Left ventricle myocardium inferior (tissue), 1 donor: ENCODE results near the gene CPSF3. TPM values are rescaled to one million over a fixed set of nuclear protein-coding genes. Genes with fewer than 3 reads are reported as not detected.

Experiments
- DNase-seq: peaks from one replicate; pipeline ENCODE4 v3.0.0-alpha.2; 2020
- H3K27ac ChIP-seq: fragments of 200-600 bp; replicated peaks from 2 replicates; pipeline ENCODE4 v1.8.0; 2021
- H3K27me3 ChIP-seq: fragments of 200-600 bp; 2 replicates; pipeline ENCODE4 v1.8.0; 2021; ENCODE audit warnings: low read depth
- H3K36me3 ChIP-seq: fragments of 200-600 bp; 2 replicates; pipeline ENCODE4 v1.8.0; 2021
- H3K4me1 ChIP-seq: fragments of 200-600 bp; 2 replicates; pipeline ENCODE4 v1.8.0; 2021
- H3K4me3 ChIP-seq: fragments of 200-600 bp; 2 replicates; pipeline ENCODE4 v1.8.0; 2021; ENCODE audit warnings: mild to moderate bottlenecking, moderate library complexity
- H3K9me3 ChIP-seq: fragments of 200-600 bp; replicated peaks from 2 replicates; pipeline ENCODE4 v1.8.0; 2021
- CTCF ChIP-seq: fragments of 200-600 bp; IDR thresholded peaks from 2 replicates; pipeline ENCODE4 v1.8.0; 2021; ENCODE audit warnings: antibody characterized with exemption, mild to moderate bottlenecking, borderline replicate concordance
- intact Hi-C: fragments of 100-400 bp; cut with micrococcal nuclease; formaldehyde crosslinking; loops from one replicate; pipeline ENCODE4 v1.11.0; 2022
- long read RNA-seq: library from polyadenylated mRNA; unstranded; transcript quantifications from one replicate; pipeline ENCODE4 v2.0.0, GENCODE V29; 2021
- total RNA-seq: library from RNA; stranded (reverse); fragmentation: NEBNext Ultra II Directional; extraction: Animal tissue kit (Norgen Biotek cat#: 25700); gene quantifications from one replicate; pipeline ENCODE4 v1.2.1, GENCODE V29; 2021
- donor health status: DM: no; HTN: yes; CAD: no; lungs with severe emphysema.

CPSF3 gene
- total RNA-seq = 15.6 TPM
- long read RNA-seq, transcript CPSF3-201 (18 exons, 2,345 nt) = major isoform, 41 of 44 reads
- long read RNA-seq, partial matches to known transcripts = 1 of 44 reads
- long read RNA-seq, other reads (novel, unspliced or antisense) = 2 of 44 reads

DNA sequence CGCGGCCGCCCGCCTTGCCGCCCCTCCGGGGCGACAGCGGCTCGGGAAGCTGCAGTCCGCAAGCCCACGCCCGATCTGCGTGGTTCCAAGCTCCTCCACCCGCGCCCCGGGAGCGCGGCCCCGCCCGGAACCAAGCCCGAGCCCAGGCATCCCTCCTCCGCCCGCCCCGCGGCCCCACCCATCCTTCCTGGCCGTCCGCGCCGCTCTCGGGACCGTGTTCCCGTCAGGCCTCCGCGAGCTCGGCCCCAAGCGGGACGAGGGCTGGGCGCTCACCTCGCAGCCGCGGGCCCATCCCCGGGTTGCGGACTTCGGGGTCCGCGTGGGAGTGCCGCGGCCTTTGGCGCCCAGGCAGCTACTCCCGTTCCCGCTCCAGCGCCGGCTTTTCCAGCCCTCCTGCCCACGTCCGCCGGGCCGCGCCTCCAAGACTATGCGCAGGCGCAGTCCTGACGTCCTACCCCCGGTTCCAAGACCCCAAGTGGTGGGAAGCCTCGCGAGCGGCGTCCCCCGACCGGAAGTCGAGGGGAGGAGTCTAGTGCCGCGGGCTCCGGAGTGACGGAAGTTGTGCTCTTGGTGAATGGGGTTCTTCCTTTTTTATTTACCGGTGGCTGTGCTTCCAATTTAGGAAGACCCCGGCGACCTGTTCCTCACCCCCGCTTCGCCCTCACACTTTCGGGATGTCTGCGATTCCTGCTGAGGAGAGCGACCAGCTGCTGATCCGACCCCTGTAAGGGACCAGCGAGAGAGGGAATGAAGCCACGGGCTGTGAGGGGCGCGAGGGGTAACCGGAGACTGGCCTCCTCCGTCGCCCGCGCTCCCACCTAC lies at the start of gene CPSF3, which contains the start of gene ITGB1BP1:
Gene CPSF3 (plus strand): TSS at position 555 of the 822 bp plus-strand sequence. CDS start 120 bp downstream, at position 675.
Gene ITGB1BP1 (minus strand): TSS at position 429 of the 822 bp plus-strand sequence. CDS start 4,831 bp downstream, outside the sequence.
- Histone ChIP-seq H3K36me3 (peaks cover 3% of the 10 kb centered on the region), H3K4me3 (peak within 1 kb of the TSS; percentile 98), H3K4me1 (peaks cover 58% of the 10 kb centered on the region), H3K27me3 (no peaks in the 10 kb centered on the region), H3K27ac (peak within 1 kb of the TSS; percentile 97), H3K9me3 (no peaks in the 10 kb centered on the region)
- TF ChIP-seq CTCF = peak; percentile 37
- intact Hi-C loops = no loop called here
- DNase-seq = peak; percentile 98

- H3K27ac ChIP-seq = no peak overlapping the region
- no peaks in the 10 kb centered on the region for H3K9me3 ChIP-seq
- no peak for DNase-seq
- H3K4me3 ChIP-seq = no peak overlapping the region
- intact Hi-C loops = no loop called here
- H3K27me3 ChIP-seq = no peaks in the 10 kb centered on the region
- peaks cover 27% of the 10 kb centered on the region for H3K4me1 ChIP-seq
- no peak for TF ChIP-seq CTCF
- H3K36me3 ChIP-seq = peaks cover 48% of the 10 kb centered on the region
Observed at GRCh38 chr2:9374071-9374730, 49.3 kb upstream of the CPSF3 start.

GRCh38 chr2:9375857-9376428 lies 47.5 kb upstream of the CPSF3 start:
- H3K4me1 ChIP-seq = peaks cover 40% of the 10 kb centered on the region
- H3K36me3 ChIP-seq = peaks cover 40% of the 10 kb centered on the region
- TF ChIP-seq CTCF = no peak
- peak overlapping the region; percentile 84 for H3K27ac ChIP-seq
- no peak overlapping the region for H3K4me3 ChIP-seq
- H3K27me3 ChIP-seq = no peaks in the 10 kb centered on the region
- intact Hi-C loops = no loop called here
- H3K9me3 ChIP-seq = no peaks in the 10 kb centered on the region
- no peak for DNase-seq

GRCh38 chr2:9377461-9378097 lies 45.9 kb upstream of the CPSF3 start:
- Histone ChIP-seq H3K27me3 (no peaks in the 10 kb centered on the region), H3K4me1 (peaks cover 47% of the 10 kb centered on the region), H3K4me3 (no peak overlapping the region), H3K36me3 (peaks cover 31% of the 10 kb centered on the region), H3K9me3 (no peaks in the 10 kb centered on the region), H3K27ac (peak overlapping the region; percentile 84)
- intact Hi-C loops = no loop called here
- TF ChIP-seq CTCF = no peak
- DNase-seq = no peak
